Amniotic epithelial cell (primary cell): ENCODE results near the gene VMP1.

Source experiments
- DNase-seq: peaks from one replicate; pipeline ENCODE4 v3.0.0-alpha.2; 2010; ENCODE audit warnings: low read depth

Gene VMP1

GRCh38 chr17:59707149-59707970, at the start of gene VMP1, which contains the start of gene PTRH2:
Gene VMP1 (plus strand): TSS chr17:59707654. CDS start chr17:59731447, 23,793 bp downstream.
Gene PTRH2 (minus strand): TSS chr17:59707430. CDS start chr17:59697978, 9,452 bp downstream.
- DNase-seq, result peak; percentile 100

- DNase-seq, result peak; percentile 77
Measured at GRCh38 chr17:59666235-59666634, 41.2 kb upstream of the VMP1 start.

GRCh38 chr17:59668816-59669215, 38.6 kb upstream of the VMP1 start:
- peak; percentile 91 for DNase-seq

GRCh38 chr17:59669411-59669810, 38.0 kb upstream of the VMP1 start:
- DNase-seq, result no peak

- DNase-seq, result no peak
Measured at GRCh38 chr17:59669944-59670343, 37.5 kb upstream of the VMP1 start.

- DNase-seq, result no peak
Measured at GRCh38 chr17:59671386-59671785, 36.1 kb upstream of the VMP1 start.

GRCh38 chr17:59675231-59675630, 32.2 kb upstream of the VMP1 start:
- no peak for DNase-seq

GRCh38 chr17:59676716-59677115, 30.7 kb upstream of the VMP1 start:
- DNase-seq, result no peak

GRCh38 chr17:59678918-59679317, 28.5 kb upstream of the VMP1 start:
- no peak for DNase-seq

GRCh38 chr17:59680314-59680713, 27.1 kb upstream of the VMP1 start:
- no peak for DNase-seq

GRCh38 chr17:59683283-59683682, 24.2 kb upstream of the VMP1 start:
- DNase-seq, result no peak

- no peak for DNase-seq
Measured at GRCh38 chr17:59684967-59685366, 22.5 kb upstream of the VMP1 start.

GRCh38 chr17:59688008-59688407, 19.4 kb upstream of the VMP1 start:
- DNase-seq, result peak; percentile 35

GRCh38 chr17:59688496-59688895, 19.0 kb upstream of the VMP1 start:
- no peak for DNase-seq

- no peak for DNase-seq
Measured at GRCh38 chr17:59693582-59693981, 13.9 kb upstream of the VMP1 start.

GRCh38 chr17:59694344-59694743, 13.1 kb upstream of the VMP1 start:
- no peak for DNase-seq

- peak; percentile 34 for DNase-seq
Measured at GRCh38 chr17:59695945-59696681, 11.3 kb upstream of the VMP1 start.

- no peak for DNase-seq
Measured at GRCh38 chr17:59696682-59697277, 10.7 kb upstream of the VMP1 start.

GRCh38 chr17:59698143-59698542, 9.3 kb upstream of the VMP1 start:
- DNase-seq, result no peak

GRCh38 chr17:59699218-59699617, 8.2 kb upstream of the VMP1 start:
- no peak for DNase-seq

- no peak for DNase-seq
Measured at GRCh38 chr17:59699786-59700185, 7.7 kb upstream of the VMP1 start.

- DNase-seq, result no peak
Measured at GRCh38 chr17:59702304-59702703, 5.2 kb upstream of the VMP1 start.

GRCh38 chr17:59707971-59708430, 547 bp downstream of the VMP1 start:
- peak; percentile 33 for DNase-seq
